ENCODE data around the gene ANO6. TPM values are rescaled to one million over a fixed set of nuclear protein-coding genes. Genes with fewer than 3 reads are reported as not detected.
"Not testable (repeated sequence)": the region's sequence is repeated elsewhere in the genome, so short reads cannot be mapped to it uniquely, and the experiment has no call there.

The ANO6 gene
- total RNA-seq, 1 donor from 2014 or later = 91.4 TPM

GRCh38 chr12:45348311-45348710 is 132.4 kb downstream of the ANO6 start:
- no peak for DNase-seq (ENCODE audit: low spot score)

GRCh38 chr12:45348986-45349385 is 133.1 kb downstream of the ANO6 start:
- DNase-seq (ENCODE audit: low spot score) = no peak

GRCh38 chr12:45349916-45350315 is 134.0 kb downstream of the ANO6 start:
- DNase-seq (ENCODE audit: low spot score) = no peak

DNA sequence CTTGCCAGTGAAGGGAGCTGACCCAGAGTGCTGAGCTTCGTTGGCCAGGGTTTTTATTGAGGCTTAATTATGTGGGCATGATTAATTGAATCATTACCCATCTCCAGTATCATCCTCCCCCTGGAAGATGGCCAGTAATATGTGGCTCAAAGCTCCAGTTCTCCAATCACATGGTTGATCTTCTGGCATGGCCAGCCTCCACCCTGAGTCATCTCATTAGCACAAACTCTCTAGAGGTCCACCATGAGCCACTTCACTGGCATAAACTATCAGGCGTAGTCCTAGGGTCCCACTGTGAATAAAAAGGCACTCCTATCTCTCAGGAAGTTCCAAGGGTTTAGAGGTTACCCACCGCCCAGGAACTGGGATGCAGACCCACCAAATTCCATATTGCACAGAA is 135.0 kb downstream of the ANO6 start:
- DNase-seq (ENCODE audit: low spot score) = no peak

GRCh38 chr12:45351921-45352670 is 136.2 kb downstream of the ANO6 start:
- no peak for DNase-seq (ENCODE audit: low spot score)

GRCh38 chr12:45353944-45354343 is 138.0 kb downstream of the ANO6 start:
- no peak for DNase-seq (ENCODE audit: low spot score)

GRCh38 chr12:45354399-45354798 is 138.5 kb downstream of the ANO6 start:
- DNase-seq (ENCODE audit: low spot score) = peak; percentile 37

DNA sequence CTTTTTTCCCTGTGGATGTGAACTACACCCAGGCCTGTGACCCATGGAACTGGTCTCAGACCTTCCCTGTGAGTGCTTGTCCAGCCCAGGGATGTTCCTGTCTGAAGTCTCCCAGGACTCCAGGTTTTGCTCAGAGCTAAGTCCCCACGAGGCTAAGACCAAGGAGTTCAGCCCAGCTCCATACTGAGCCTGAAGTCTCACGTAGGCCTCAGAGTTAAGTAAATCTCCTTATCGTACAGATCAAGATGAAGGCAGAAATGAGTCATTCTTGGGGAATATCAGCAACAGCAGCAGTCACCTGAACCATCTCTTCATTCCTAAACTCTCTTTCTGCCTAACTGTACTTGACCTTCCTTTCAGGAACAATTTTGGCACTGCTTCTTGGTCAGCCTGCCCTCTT is 139.8 kb downstream of the ANO6 start:
- DNase-seq (ENCODE audit: low spot score) = no peak

- no peak for DNase-seq (ENCODE audit: low spot score)
Observed at GRCh38 chr12:45356822-45357538, 141.1 kb downstream of the ANO6 start.

GRCh38 chr12:45357539-45358417 is 141.9 kb downstream of the ANO6 start:
- no peak for DNase-seq (ENCODE audit: low spot score)

DNA sequence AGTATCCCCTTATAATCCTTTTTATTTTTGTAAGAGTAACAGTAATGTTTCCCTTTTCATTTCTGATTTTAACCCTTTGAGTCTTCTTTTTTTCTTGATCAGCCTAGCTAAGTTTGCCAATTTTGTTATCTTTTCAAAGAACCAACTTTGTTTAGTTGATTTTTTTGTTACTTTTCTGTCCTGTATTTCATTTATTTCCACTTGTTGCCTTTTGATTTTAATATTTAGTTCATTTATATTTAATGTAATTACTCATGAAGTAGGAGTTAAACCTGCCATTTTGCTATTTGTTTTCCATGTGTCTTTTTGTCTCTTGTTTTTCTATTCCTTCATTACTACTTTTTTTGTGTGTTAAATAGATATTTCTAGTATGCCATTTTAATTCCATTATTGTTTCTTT is 146.4 kb downstream of the ANO6 start:
- DNase-seq (ENCODE audit: low spot score) = no peak

DNA sequence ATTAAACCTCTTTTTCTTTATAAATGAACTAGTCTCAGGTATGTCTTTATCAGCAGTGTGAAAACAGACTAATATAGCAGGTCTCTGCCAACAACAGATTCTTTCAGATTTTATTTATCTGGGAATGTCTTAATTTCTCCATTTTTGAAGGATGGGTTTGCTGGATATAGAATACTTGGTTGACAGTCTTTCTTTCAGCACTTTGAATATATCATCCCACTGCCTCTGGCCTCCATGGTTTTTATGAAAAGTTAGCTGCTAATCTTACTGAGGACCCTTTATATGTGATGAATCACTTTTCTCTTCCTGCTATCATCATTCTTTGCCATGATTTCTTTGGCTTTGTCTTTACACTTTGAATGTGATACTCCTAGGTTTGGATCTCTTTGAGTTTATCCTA is 148.0 kb downstream of the ANO6 start:
- no peak for DNase-seq (ENCODE audit: low spot score)

DNA sequence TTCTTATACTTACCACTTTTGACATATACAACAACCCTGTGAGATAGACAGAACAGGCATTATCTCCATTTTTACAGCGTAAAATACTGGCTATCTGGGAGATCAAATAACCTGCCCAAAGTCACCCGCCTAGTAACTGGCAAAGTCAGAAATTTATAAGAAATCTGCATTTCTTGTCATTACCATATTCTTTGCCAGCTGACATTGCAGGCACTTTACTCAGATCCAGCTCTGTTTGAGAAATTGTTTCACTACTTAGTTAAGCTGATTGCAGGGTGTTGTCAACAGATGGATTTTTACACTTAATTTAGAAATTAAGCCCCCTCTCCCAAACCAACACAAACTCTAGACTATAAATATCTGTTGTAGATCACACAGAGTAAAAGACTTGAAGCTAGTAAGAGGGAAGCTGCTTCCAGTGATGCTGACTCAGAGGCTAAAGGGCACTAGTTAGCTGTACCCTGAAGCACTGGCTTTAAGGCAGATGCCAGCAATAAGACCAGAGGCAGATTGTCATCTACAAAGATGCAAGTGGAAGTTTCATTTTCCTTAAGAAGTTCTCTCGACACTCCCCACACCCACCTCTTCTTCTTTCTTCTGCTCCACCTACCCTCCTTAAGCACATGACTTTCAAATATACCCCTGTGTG is 153.1 kb downstream of the ANO6 start:
- DNase-seq (ENCODE audit: low spot score) = no peak

- DNase-seq (ENCODE audit: low spot score) = no peak
Observed at GRCh38 chr12:45377815-45378214, 161.9 kb downstream of the ANO6 start.

DNA sequence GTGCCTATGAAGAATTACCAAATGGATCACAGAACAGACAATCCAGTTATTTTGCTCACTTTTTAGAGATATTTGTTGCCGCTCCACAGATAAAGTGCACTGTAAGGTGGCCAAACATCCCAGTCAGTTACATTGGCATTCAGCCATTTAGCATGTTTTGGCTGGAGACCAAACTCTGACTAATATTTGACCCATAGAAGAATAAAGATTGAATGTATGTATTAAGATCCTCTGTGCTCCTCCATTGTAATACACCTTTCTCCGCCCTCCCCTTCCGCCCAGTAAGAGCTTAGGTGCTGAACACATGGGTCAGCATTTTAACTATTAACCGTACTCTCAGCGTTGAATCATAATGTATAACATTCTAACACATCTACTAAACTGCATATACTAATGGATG is 163.4 kb downstream of the ANO6 start:
- peak; percentile 19 for DNase-seq (ENCODE audit: low spot score)

DNA sequence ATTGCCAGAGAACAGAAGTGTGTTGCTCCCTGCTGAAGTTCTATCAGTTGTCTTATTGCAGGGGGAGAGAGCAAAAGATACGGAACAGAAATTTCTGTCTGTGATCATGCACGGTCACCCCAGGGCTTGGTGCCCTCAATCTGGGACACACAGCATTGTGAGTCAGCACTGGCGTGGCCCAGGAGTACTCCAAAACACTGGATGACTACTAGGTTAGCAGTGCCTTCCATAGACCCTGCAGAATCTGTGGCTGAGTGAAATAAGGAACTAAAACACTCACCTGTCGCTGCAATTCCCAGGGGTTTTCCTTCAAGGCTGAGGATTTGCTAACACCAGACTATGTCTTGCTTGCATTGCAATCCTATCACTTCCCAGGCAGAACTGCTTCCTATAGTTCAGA is 165.5 kb downstream of the ANO6 start:
- no peak for DNase-seq (ENCODE audit: low spot score)

- no peak for DNase-seq (ENCODE audit: low spot score)
Observed at GRCh38 chr12:45388545-45388944, 172.7 kb downstream of the ANO6 start.

- DNase-seq (ENCODE audit: low spot score) = no peak
Observed at GRCh38 chr12:45389426-45389825, 173.5 kb downstream of the ANO6 start.

DNA sequence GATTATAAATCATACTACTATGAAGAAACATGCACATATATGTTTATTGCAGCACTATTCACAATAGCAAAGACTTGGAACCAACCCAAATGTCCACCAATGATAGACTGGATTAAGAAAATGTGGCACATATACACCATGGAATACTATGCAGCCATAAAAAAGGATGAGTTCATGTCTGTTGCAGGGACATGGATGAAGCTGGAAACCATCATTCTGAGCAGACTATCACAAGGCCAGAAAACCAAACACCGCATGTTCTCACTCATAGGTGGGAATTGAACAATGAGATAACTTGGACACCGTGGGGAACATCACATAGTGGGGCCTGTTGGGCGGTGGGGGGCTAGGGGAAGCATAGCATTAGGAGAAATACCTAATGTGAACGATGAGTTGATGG is 181.6 kb downstream of the ANO6 start:
- DNase-seq (ENCODE audit: low spot score) = not testable (repeated sequence)

- no peak for DNase-seq (ENCODE audit: low spot score)
Observed at GRCh38 chr12:45398552-45398951, 182.7 kb downstream of the ANO6 start.

- DNase-seq (ENCODE audit: low spot score) = no peak
Observed at GRCh38 chr12:45400991-45401390, 185.1 kb downstream of the ANO6 start.

- no peak for DNase-seq (ENCODE audit: low spot score)
Observed at GRCh38 chr12:45402288-45402687, 186.4 kb downstream of the ANO6 start.
